Adrenal gland (tissue), 5 donors: Measurements from ENCODE around the gene CIRBP.
"Not testable (repeated sequence)": the region's sequence is repeated elsewhere in the genome, so short reads cannot be mapped to it uniquely, and the experiment has no call there.

Source experiments
- POLR2A ChIP-seq, 2 donors: fragments of 450-650 bp; IDR thresholded peaks; one replicate each; pipeline ENCODE4 v1.6.1; 2017; ENCODE audit warnings: antibody characterized with exemption in 2 of 2, mild to moderate bottlenecking in 2 of 2, moderate library complexity in 1 of 2
- TF ChIP-seq, protein P1 (sequence below), 6 experiments: fragments of 450-650 bp in 4 of 6; fragments of 200-600 bp in 2 of 6; sonication (generic) in 1 of 6; IDR thresholded peaks; 1 replicate in 5 of 6; 2 replicates in 1 of 6; pipeline versions ENCODE4 v1.5.1 to v1.8.0; 2016 to 2021; ENCODE audit warnings: antibody characterized with exemption in 6 of 6, mild to moderate bottlenecking in 2 of 6, moderate library complexity in 1 of 6
- donor health status: DM: no; HTN: no; CAD: no.

DNA sequence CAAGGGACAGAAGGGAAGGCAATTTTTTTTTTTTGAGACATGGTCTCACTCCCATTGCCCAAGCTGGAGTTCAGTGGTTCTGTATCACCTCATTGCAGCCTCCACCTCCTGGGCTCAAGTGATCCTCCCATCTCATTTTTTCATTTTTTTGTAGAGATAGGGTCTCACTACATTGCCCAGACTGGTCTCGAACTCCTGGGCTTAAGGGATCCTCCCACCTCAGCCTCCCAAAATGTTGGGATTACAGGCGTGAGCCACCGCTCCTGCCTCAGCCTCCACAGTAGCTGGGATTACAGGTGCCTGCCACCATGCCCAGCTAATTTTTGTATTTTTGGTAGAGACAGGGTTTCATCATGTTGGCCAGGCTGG is 51.1 kb downstream of the CIRBP start:
- TF ChIP-seq, protein P1, sequence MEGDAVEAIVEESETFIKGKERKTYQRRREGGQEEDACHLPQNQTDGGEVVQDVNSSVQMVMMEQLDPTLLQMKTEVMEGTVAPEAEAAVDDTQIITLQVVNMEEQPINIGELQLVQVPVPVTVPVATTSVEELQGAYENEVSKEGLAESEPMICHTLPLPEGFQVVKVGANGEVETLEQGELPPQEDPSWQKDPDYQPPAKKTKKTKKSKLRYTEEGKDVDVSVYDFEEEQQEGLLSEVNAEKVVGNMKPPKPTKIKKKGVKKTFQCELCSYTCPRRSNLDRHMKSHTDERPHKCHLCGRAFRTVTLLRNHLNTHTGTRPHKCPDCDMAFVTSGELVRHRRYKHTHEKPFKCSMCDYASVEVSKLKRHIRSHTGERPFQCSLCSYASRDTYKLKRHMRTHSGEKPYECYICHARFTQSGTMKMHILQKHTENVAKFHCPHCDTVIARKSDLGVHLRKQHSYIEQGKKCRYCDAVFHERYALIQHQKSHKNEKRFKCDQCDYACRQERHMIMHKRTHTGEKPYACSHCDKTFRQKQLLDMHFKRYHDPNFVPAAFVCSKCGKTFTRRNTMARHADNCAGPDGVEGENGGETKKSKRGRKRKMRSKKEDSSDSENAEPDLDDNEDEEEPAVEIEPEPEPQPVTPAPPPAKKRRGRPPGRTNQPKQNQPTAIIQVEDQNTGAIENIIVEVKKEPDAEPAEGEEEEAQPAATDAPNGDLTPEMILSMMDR (IDR thresholded peaks at IDR 0.05): not testable (repeated sequence)
- not testable (repeated sequence) for TF ChIP-seq POLR2A (IDR thresholded peaks at IDR 0.05)
